ENCODE results near the gene DUOX1. TPM values are rescaled to one million over a fixed set of nuclear protein-coding genes. Genes with fewer than 3 reads are reported as not detected.
A peak's percentile ranks its signal among the peaks of the same experiment; 100 is the strongest.

The DUOX1 gene
- total RNA-seq, 4 donors from 2014 or later, result 1.5 to 4.2 (median 3.9) TPM

DNA sequence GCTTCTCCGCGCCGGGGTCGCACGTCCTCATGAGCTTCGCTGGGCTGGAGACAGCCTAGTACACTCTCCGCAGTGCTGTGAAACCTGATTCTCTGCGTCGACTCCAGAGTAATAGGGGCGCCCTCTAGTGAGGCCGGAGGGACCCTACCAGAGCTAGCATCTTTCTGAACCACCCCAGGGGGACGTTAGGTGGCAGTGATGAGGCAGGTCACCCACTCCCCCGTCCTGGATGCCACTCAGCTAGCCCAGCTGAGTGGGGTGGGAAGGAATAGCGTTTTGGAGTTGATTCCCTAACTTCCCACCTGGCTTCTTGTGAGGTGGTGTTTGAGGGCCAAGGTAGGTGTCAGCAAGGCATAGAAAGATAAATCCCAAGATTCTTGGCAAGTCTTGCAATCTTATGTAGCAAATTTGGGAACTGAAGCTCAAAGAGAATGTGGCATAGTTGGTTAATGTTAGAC, 11.6 kb upstream of the DUOX1 start:
- H3K4me3 ChIP-seq, result peak overlapping the region in 3 of 4 donors; percentile 10 to 43 (median 10)
- peaks cover 8 to 89% of the 10 kb centered on the region in 2 donors for H3K27me3 ChIP-seq
- no peaks in the 10 kb centered on the region for H3K36me3 ChIP-seq
- peaks cover 0 to 38% (median 17%) of the 10 kb centered on the region in 4 donors for H3K4me1 ChIP-seq
- TF ChIP-seq EP300 (IDR thresholded peaks at IDR 0.05) (peak in 1 of 2 donors; percentile 35), POLR2A (IDR thresholded peaks at IDR 0.05) (no peak)
- TF ChIP-seq, protein P1, sequence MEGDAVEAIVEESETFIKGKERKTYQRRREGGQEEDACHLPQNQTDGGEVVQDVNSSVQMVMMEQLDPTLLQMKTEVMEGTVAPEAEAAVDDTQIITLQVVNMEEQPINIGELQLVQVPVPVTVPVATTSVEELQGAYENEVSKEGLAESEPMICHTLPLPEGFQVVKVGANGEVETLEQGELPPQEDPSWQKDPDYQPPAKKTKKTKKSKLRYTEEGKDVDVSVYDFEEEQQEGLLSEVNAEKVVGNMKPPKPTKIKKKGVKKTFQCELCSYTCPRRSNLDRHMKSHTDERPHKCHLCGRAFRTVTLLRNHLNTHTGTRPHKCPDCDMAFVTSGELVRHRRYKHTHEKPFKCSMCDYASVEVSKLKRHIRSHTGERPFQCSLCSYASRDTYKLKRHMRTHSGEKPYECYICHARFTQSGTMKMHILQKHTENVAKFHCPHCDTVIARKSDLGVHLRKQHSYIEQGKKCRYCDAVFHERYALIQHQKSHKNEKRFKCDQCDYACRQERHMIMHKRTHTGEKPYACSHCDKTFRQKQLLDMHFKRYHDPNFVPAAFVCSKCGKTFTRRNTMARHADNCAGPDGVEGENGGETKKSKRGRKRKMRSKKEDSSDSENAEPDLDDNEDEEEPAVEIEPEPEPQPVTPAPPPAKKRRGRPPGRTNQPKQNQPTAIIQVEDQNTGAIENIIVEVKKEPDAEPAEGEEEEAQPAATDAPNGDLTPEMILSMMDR (IDR thresholded peaks at IDR 0.05), result peak; percentile 86 to 98 (median 91)
- no peak overlapping the region for H3K27ac ChIP-seq
- H3K9me3 ChIP-seq, result no peaks in the 10 kb centered on the region
- peak; percentile 73 to 86 for DNase-seq (ENCODE audit: low spot score in 2 of 2)
- WGBS, 2 donors, result 1% methylated on average over 14 of the region's 14 CpGs

DNA sequence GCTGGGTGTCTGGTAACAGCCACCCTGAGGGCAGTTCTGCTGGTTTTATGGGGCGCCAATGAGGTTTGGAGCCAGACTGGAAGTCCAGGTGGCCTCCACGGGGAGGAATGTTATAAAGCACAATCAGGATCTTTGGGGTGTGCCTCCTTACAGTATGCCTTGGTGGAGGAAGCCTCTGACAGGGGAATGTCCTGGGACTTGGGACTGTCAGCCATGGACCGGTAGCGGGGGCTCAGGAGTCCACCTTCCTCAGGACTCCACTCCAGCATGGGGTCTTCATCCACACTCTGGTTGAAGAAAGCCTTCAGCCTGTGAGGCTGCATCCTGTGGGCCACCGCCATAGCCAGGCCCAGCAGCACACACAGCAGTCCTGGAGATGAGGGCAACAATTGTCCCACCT, 10.8 kb upstream of the DUOX1 start:
- H3K27me3 ChIP-seq, result peaks cover 8 to 81% of the 10 kb centered on the region in 2 donors
- H3K27ac ChIP-seq, result no peak overlapping the region
- no peaks in the 10 kb centered on the region for H3K36me3 ChIP-seq
- H3K4me1 ChIP-seq, result peaks cover 0 to 33% (median 15%) of the 10 kb centered on the region in 4 donors
- no peak for DNase-seq (ENCODE audit: low spot score in 2 of 2)
- no peak overlapping the region for H3K4me3 ChIP-seq
- TF ChIP-seq EP300 (IDR thresholded peaks at IDR 0.05), result no peak
- TF ChIP-seq POLR2A (IDR thresholded peaks at IDR 0.05), result no peak
- TF ChIP-seq, protein P1 (IDR thresholded peaks at IDR 0.05), result no peak
- H3K9me3 ChIP-seq, result no peaks in the 10 kb centered on the region
- WGBS, 2 donors, result 86 to 87% methylated on average over 5 of the region's 5 CpGs

DNA sequence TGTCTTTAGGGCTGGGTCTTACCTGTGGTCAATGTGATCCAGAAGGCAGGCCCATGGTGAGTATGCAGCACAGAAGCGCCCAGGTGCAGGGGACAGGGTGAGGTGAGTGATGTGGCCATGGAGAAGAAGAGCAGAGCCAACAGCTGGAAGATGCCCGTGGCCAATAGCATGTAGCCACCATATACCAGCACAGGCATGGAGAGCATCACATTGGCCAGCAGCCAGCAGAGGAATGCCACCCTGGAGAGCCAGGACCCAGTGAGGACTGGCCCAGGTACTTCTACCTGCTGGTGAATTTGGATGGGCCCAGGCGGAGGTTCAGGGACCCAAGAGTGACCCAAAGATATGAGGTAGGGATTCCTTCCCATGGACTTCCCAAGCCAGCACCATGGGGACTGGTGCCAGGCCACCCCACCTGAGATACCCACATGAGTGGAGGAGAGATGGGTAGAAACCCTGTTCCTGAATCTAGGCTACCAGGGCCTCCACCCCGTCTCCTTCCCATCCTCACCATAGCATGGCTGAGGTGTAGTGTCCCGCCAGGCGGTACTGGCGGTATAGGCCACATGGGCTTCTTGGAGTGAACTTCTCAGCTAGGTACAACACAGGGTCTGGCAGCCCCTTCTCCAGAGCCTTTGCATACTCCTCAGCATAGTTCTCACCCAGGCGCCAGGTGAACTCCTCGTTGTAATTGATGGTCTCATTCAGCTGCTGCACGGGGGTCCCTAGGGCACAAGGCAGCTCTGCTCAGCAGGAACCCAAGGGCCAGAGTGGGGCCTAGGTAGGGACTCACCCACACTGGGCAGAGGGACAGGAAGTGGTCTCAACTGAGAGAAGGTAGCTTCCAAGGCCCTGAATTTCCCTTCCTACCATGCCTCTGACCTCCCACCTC, 9.5 kb upstream of the DUOX1 start:
- H3K27ac ChIP-seq, result no peak overlapping the region
- no peak for TF ChIP-seq POLR2A (IDR thresholded peaks at IDR 0.05)
- no peak for TF ChIP-seq EP300 (IDR thresholded peaks at IDR 0.05)
- TF ChIP-seq, protein P1 (IDR thresholded peaks at IDR 0.05), result no peak
- no peaks in the 10 kb centered on the region for H3K9me3 ChIP-seq
- H3K36me3 ChIP-seq, result no peaks in the 10 kb centered on the region
- peaks cover 0 to 25% (median 12%) of the 10 kb centered on the region in 4 donors for H3K4me1 ChIP-seq
- DNase-seq (ENCODE audit: low spot score in 2 of 2), result no peak
- H3K27me3 ChIP-seq, result peaks cover 8 to 70% of the 10 kb centered on the region in 2 donors
- WGBS, 2 donors, result 96 to 97% methylated on average over 9 of the region's 10 CpGs
- H3K4me3 ChIP-seq, result no peak overlapping the region

DNA sequence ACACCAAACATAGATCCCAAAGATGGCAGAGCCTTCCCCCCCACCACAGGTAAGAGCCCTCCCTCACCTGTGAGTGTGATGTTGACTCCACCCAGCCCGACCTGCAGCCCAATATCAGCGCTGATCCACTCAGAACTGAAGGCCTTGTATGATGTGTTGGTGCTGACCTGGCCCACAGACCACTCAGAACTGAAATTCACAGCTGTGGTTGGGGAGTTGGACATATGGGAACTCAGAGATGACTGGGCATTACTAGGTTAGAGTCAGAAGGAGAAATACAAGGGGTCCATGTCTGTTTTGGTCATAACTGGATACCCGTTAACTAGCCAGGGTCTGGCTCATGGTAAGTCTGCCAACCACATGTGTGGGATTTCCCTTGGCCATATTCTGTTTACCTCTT, 8.8 kb upstream of the DUOX1 start:
- 92 to 97% methylated on average over 3 of the region's 3 CpGs for WGBS, 2 donors

More for the DNA sequence above, 8.8 kb upstream of the DUOX1 start:
- DNase-seq (ENCODE audit: low spot score in 2 of 2), result no peak
- peaks cover 0 to 23% (median 12%) of the 10 kb centered on the region in 4 donors for H3K4me1 ChIP-seq
- no peak overlapping the region for H3K27ac ChIP-seq
- TF ChIP-seq, protein P1 (IDR thresholded peaks at IDR 0.05), result no peak
- TF ChIP-seq POLR2A (IDR thresholded peaks at IDR 0.05) (no peak), EP300 (IDR thresholded peaks at IDR 0.05) (no peak)
- no peaks in the 10 kb centered on the region for H3K9me3 ChIP-seq
- H3K36me3 ChIP-seq, result no peaks in the 10 kb centered on the region
- peaks cover 6 to 70% of the 10 kb centered on the region in 2 donors for H3K27me3 ChIP-seq
- H3K4me3 ChIP-seq, result no peak overlapping the region

All from tibial nerve (tissue), 4 donors.